ENCODE results near the gene EPHB1. TPM values are rescaled to one million over a fixed set of nuclear protein-coding genes. Genes with fewer than 3 reads are reported as not detected.

The EPHB1 gene
- polyA plus RNA-seq, 1 of the 3 experiments (the other 2 are of a cell fraction) = 1.2 TPM

DNA sequence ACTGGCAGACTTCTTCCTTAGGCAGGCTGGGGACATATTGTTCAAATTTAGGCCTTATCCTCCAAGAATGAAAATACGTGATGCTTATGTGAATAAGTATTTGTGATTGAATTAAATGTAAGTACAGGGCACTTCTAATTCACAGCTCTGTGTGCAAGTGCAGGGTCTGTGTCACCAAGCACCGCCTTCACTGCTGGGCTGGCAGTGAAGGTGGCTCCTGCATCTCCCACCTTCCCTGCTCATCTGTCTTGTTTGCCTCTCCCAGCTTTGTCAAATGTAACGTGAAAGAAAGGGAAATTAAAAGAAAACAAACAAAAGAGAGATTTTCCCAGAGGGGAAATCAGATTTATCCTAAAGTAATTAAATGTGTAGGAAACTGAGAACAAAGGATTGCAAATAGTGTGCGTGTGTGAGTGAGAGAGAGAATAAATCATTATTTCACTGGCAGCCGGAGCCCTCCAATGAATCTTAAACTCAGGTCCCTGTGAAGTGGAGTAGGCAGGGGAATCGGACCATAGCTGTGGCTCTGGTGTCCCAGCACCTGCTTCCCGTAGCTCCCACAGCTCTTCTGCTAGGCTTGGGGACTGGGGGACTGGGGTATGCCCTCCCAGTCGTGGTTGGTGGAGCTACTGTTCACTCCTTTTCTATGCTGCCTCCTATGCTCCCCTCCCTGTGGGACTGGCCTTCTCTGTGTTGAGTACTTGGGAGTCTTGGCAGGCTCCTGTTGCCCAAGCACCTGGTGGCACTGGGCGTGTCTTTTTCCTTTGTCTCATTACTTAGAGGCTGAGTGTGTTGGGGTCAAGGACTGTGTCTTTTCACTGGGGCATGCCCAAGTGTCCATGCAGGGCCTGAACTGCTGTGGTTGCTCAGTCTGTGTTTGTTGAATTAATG, 222.2 kb downstream of the EPHB1 start:
- Histone ChIP-seq H3K4me3 (ENCODE audit: low read depth in 2 of 2, low read length in 1 of 2) (no peak overlapping the region), H3F3A (replicated peaks; ENCODE audit: insufficient read depth) (no peaks in the 10 kb centered on the region), H3K27ac (ENCODE audit: low read depth in 2 of 2, low read length in 1 of 2) (no peak overlapping the region), H4K20me1 (ENCODE audit: insufficient read depth) (no peaks in the 10 kb centered on the region), H3K4me2 (no peak overlapping the region), H3K36me3 (replicated peaks in 1 of 2; ENCODE audit: control insufficient read depth in 1 of 2, insufficient read depth in 2 of 2, low read length in 1 of 2) (no peaks in the 10 kb centered on the region), H3K9ac (no peak overlapping the region), H2AFZ (ENCODE audit: low read depth) (no peak overlapping the region), H3K79me2 (ENCODE audit: insufficient read depth) (no peaks in the 10 kb centered on the region), H3K27me3 (ENCODE audit: insufficient read depth) (no peaks in the 10 kb centered on the region), H3K9me2 (no peaks in the 10 kb centered on the region), H3K4me1 (ENCODE audit: control insufficient read depth in 1 of 2, insufficient read depth in 2 of 2, low read depth in 1 of 2, low read length in 1 of 2) (no peaks in the 10 kb centered on the region; a peak in 1 of 4 replicates), H3K9me3 (no peaks in the 10 kb centered on the region)
- DNase-seq = no peak
- POLR2A ChIA-PET = no interaction called here
- CTCF ChIA-PET = no interaction called here
- TF ChIP-seq REST (IDR thresholded peaks at IDR 0.05; ENCODE audit: low read depth, low read length) = no peak
- TF ChIP-seq TAF1 (IDR thresholded peaks at IDR 0.05; ENCODE audit: borderline replicate concordance, low read depth, low read length) = no peak
- no peak for TF ChIP-seq RCOR1 (IDR thresholded peaks at IDR 0.05; ENCODE audit: low read length)
- no peak for TF ChIP-seq CHD2 (IDR thresholded peaks at IDR 0.05; ENCODE audit: low read length, partially characterized antibody)
- TF ChIP-seq, protein P1, sequence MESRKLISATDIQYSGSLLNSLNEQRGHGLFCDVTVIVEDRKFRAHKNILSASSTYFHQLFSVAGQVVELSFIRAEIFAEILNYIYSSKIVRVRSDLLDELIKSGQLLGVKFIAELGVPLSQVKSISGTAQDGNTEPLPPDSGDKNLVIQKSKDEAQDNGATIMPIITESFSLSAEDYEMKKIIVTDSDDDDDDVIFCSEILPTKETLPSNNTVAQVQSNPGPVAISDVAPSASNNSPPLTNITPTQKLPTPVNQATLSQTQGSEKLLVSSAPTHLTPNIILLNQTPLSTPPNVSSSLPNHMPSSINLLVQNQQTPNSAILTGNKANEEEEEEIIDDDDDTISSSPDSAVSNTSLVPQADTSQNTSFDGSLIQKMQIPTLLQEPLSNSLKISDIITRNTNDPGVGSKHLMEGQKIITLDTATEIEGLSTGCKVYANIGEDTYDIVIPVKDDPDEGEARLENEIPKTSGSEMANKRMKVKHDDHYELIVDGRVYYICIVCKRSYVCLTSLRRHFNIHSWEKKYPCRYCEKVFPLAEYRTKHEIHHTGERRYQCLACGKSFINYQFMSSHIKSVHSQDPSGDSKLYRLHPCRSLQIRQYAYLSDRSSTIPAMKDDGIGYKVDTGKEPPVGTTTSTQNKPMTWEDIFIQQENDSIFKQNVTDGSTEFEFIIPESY (IDR thresholded peaks at IDR 0.05; ENCODE audit: borderline replicate concordance, low read depth) = no peak
- no peak for TF ChIP-seq PBX3 (IDR thresholded peaks at IDR 0.05)
- TF ChIP-seq, protein P2, sequence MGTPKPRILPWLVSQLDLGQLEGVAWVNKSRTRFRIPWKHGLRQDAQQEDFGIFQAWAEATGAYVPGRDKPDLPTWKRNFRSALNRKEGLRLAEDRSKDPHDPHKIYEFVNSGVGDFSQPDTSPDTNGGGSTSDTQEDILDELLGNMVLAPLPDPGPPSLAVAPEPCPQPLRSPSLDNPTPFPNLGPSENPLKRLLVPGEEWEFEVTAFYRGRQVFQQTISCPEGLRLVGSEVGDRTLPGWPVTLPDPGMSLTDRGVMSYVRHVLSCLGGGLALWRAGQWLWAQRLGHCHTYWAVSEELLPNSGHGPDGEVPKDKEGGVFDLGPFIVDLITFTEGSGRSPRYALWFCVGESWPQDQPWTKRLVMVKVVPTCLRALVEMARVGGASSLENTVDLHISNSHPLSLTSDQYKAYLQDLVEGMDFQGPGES (IDR thresholded peaks at IDR 0.05; ENCODE audit: low read depth, low read length) = no peak
- TF ChIP-seq, protein P3, sequence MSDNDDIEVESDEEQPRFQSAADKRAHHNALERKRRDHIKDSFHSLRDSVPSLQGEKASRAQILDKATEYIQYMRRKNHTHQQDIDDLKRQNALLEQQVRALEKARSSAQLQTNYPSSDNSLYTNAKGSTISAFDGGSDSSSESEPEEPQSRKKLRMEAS (IDR thresholded peaks at IDR 0.05; ENCODE audit: low read depth) = no peak
- TF ChIP-seq MXI1 (IDR thresholded peaks at IDR 0.05; ENCODE audit: low read depth, low read length) = no peak
- no peak for TF ChIP-seq FOSL2 (IDR thresholded peaks at IDR 0.05; ENCODE audit: borderline replicate concordance, low read depth)
- no peak for TF ChIP-seq RXRA (IDR thresholded peaks at IDR 0.05; ENCODE audit: borderline replicate concordance, low read depth)
- no peak for TF ChIP-seq RFX5 (IDR thresholded peaks at IDR 0.05; ENCODE audit: low read length)
- whole genome bisulfite sequencing (ENCODE audit: low lambda C conversion rate) = 70% methylated on average over 6 of the region's 9 CpGs
